ENCODE data around the gene NKAPL.

The NKAPL gene

GRCh38 chr6:28245206-28245941 lies 13.7 kb upstream of the NKAPL start:
- no peak for DNase-seq

GRCh38 chr6:28248916-28249315 lies 10.2 kb upstream of the NKAPL start:
- no peak for DNase-seq

GRCh38 chr6:28250747-28251146 lies 8.3 kb upstream of the NKAPL start:
- DNase-seq = no peak

- peak in 1 of 2 experiments; percentile 37 for DNase-seq
Observed at GRCh38 chr6:28251661-28252008, 7.5 kb upstream of the NKAPL start.

GRCh38 chr6:28252009-28252975 lies 6.8 kb upstream of the NKAPL start, which contains the start of gene ZKSCAN4:
Gene ZKSCAN4 (minus strand): TSS chr6:28252269. CDS start chr6:28251980, 289 bp downstream.
- DNase-seq = peak; percentile 28 to 91

GRCh38 chr6:28254121-28254519 lies 5.0 kb upstream of the NKAPL start:
- DNase-seq = peak in 1 of 2 experiments; percentile 2

- no peak for DNase-seq
Observed at GRCh38 chr6:28257042-28257441, 2.1 kb upstream of the NKAPL start.

- no peak for DNase-seq
Observed at GRCh38 chr6:28263922-28264321, 4.8 kb downstream of the NKAPL start.

- DNase-seq = no peak
Observed at GRCh38 chr6:28264834-28265401, 5.8 kb downstream of the NKAPL start.

GRCh38 chr6:28266563-28266961 lies 7.5 kb downstream of the NKAPL start:
- no peak for DNase-seq

- DNase-seq = peak; percentile 75 to 90
Observed at GRCh38 chr6:28266962-28267694, 8.0 kb downstream of the NKAPL start, which contains the start of gene ZSCAN26. Gene ZSCAN26 (plus strand): TSS chr6:28267143. CDS start chr6:28271920, 4,777 bp downstream.

GRCh38 chr6:28267695-28268059 lies 8.6 kb downstream of the NKAPL start:
- no peak for DNase-seq

- DNase-seq = peak; percentile 80 to 91
Observed at GRCh38 chr6:28269492-28269891, 10.4 kb downstream of the NKAPL start.

GRCh38 chr6:28274888-28275287 lies 15.8 kb downstream of the NKAPL start:
- DNase-seq = no peak

GRCh38 chr6:28277746-28278145 lies 18.6 kb downstream of the NKAPL start:
- DNase-seq = no peak

- no peak for DNase-seq
Observed at GRCh38 chr6:28280595-28281287, 21.6 kb downstream of the NKAPL start.

GRCh38 chr6:28281288-28282064 lies 22.4 kb downstream of the NKAPL start, which contains the start of gene PGBD1:
Gene PGBD1 (plus strand): TSS chr6:28281572. CDS start chr6:28283814, 2,242 bp downstream.
- DNase-seq = no peak

- DNase-seq = no peak
Observed at GRCh38 chr6:28282926-28283325, 23.8 kb downstream of the NKAPL start.

- no peak for DNase-seq
Observed at GRCh38 chr6:28291573-28291972, 32.5 kb downstream of the NKAPL start.

- no peak for DNase-seq
Observed at GRCh38 chr6:28295326-28295725, 36.2 kb downstream of the NKAPL start.

GRCh38 chr6:28296520-28297060 lies 37.5 kb downstream of the NKAPL start:
- DNase-seq = no peak
